HPDE6-E6E7 (cell line): ENCODE results near the gene STK32B.
A peak's percentile ranks its signal among the peaks of the same experiment; 100 is the strongest.
"Not testable (repeated sequence)": the region's sequence is repeated elsewhere in the genome, so short reads cannot be mapped to it uniquely, and the experiment has no call there.

Experiments
- DNase-seq: peaks from one replicate; pipeline ENCODE4 v3.0.0; 2011; ENCODE audit warnings: missing footprints; ENCODE audit errors: extremely low spot score

STK32B gene

GRCh38 chr4:5030221-5030620 is 21.1 kb upstream of the STK32B start:
- no peak for DNase-seq

- DNase-seq: no peak
Measured at GRCh38 chr4:5030927-5031326, 20.4 kb upstream of the STK32B start.

DNA sequence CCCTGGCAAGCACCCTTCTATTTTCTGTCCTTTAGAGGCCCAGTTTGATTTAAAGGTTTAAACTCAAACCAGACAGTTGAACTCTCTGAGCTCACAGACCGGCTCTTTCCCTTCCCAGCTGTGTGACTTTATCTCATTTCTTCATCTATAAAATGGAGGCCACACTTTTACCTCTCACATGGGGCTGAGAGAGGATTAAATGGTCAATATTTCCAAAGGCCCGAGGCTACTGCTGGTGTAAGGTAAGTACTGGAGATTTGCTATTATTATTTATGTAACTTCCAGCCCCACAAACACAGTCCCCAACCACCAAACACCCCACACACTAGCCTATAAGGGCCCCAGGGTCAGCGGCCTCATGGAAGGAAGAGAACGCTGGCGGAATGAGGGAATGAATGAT is 18.5 kb upstream of the STK32B start:
- DNase-seq: no peak

DNA sequence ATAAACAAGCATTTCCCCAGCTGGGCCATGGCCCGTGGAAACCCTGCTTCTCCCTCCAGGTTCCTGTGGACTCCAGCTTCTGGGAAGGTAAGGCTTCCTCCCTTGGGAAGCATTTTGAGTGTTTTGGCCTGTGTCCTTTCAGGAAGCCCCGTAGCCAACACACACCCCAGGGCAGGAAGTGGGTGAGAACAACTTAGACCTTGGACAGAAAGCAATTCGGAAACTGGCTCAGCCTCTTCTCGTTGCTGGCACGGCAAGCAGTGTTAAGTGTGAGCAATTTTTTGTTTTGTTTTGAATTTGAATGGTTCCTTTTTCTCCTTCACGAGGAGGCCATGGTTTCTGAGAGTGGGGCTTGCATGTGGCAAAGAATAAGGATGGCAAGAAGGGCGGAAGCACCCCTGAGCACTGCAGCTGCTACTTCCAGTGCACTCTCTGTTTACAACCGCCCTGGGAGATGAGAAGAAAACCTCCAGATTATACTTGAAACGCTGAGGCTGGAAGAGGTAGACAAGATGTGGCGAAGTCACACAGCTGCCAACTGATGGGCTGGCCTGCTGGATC is 17.9 kb upstream of the STK32B start:
- DNase-seq: no peak

GRCh38 chr4:5034206-5034605 is 17.1 kb upstream of the STK32B start:
- no peak for DNase-seq

GRCh38 chr4:5036239-5036638 is 15.0 kb upstream of the STK32B start:
- DNase-seq: no peak

DNA sequence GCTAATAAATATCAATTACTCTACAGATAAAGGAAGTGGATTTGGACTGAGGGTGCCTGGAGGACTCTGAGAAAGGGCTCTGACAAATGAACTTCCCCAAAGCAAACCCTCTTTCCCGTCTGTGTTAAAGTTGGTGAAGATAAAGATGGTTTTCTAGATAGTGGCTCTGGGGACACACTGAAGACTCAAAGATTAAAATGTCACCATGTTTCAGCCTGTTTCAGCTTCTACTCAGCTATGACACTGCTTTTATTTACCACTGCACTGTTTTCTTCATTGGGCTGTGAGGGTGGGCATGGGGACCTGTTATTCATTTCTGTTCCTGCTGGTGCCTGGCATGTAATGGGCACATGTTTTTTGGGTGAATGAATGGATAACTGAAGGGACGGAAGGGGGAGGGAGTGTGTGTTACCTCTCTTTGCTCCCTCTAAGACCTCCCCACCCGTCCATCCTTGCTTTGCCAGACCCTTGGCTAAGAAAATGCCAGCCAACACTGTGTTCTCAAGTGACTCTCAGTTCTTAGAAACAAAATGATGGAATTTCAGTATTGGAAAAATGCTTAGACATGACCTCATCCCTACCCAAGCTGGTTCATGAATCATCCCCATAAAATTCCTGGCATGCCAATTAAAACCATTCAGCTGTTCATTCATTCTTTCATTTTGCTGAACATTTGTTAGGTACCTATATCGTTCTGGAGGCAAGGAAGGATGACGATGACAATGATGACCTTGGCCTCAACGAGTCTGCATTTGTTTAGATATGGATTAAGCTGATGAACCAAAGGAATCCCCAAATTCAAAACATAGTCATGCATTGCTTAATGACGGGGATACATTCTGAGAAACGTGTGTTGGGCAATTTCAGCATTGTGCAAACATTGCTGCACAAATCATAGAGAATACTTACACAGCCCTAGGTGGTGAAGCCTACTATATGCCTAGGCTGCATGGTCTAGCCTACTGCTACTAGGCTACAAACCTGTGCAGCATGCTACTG is 13.4 kb upstream of the STK32B start:
- DNase-seq: no peak

DNA sequence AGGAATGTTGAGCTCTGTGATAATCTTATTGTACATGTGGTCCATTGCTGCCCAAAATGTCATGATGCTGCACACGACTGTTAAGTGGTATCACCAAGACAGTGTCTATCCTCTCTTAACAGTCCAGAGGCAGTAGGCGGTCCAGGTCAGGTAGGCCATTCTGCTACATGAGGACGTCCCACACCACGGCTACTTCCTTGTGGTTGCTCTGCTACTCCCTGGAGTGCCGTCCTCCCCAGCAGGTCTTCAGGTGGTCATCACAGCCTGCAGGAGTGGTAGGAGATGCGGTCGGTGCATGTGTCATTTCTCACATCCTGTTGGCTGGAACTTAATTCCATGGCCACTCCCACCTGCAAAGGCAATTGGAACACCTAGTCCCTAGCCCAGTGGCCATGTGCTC is 11.5 kb upstream of the STK32B start:
- DNase-seq: no peak

GRCh38 chr4:5040856-5041620 is 10.2 kb upstream of the STK32B start:
- DNase-seq: no peak

DNA sequence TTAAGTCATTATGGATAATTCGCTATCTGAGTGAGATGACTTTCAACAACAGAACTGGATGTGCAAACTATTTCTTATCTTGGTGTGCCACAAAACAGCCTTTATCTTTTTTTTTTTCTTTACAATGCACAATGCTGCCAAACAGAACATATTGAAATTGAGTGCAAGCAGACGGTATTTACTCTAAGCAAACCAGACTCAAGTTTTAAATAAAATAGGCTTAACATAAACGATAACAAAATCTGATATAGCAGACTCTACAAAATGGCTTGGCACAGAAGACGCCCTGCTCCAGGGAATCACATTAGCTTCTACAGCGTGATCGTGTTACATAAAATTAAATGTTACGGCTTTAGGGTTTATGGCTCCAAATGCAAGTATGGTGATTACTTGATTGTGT is 9.6 kb upstream of the STK32B start:
- no peak for DNase-seq

DNA sequence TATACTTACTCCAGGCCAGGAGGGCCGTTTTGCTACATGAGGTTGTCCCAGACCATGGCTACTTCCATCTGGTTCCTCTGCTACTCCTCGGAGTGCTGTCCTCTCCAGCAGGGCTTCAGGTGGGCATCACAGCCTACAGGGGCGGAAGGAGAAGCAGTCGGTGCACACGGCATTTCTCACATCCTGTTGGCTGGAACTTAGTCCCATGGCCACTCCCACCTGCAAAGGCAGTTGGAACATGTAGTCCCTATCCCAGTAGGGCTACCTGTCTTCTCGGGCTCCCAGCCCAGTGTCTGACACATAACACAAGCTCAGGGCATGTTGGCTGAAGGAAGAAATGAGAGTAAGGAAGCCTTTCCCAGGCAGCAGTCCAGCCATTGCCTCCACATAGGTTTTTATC is 7.7 kb upstream of the STK32B start:
- no peak for DNase-seq

GRCh38 chr4:5044341-5044740 is 6.9 kb upstream of the STK32B start:
- DNase-seq: no peak

DNA sequence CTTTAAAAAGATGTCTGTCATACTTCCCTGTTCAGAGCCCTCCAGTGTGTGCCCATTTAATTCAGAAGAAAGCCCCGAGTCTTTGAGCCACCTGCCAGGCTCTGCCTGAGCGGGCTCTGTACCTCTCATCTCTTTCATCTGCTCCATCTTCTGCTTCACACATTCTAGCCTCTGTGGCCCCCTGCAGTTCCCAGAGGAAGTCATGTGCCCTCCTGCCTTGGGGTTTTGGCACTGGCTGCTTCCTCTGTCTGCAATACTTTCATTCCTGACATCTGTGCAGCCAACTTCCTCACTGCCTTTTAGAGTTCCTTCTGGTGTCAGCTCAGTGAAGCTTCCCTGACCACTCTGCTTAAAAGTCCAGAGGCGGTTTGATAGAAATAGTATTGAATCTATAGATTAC is 6.2 kb upstream of the STK32B start:
- no peak for DNase-seq

GRCh38 chr4:5048721-5049120 is 2.6 kb upstream of the STK32B start:
- no peak for DNase-seq

DNA sequence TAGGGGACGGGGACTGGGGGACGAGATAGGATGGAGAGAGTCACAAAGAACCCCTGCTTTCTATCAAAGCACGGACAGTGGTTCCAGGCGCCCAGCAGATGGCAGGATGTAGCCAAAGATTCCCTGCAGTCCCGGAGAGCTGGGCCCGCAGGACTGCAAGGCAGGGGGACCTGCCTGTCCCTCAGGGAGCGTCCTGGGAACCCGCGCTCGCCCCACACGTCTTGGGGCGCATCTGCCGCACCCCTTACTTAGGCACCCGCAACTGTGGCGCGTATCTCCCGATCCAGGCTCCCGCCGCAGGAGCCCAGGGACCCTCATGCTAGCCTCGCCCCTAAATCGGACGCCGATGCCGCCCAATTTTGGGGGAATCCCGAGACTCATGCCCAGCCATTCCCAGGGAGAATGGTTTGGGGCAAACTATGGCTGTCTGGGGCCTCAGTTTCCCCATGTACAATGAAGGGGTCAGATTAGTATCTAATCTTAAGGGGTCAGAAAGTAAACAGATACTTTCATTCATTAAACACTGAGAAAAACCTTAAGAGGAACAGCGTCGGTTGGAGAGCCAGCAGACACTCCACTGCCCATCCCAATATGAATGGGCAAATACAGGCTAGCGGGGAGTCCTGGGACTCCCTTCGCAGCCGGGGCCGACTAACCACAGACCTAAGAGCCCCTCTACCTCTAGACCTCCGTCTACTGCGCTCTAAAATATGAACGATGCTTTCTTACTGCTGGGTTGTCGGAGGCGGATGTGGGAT is 581 bp upstream of the STK32B start:
- DNase-seq: peak; percentile 46

DNA sequence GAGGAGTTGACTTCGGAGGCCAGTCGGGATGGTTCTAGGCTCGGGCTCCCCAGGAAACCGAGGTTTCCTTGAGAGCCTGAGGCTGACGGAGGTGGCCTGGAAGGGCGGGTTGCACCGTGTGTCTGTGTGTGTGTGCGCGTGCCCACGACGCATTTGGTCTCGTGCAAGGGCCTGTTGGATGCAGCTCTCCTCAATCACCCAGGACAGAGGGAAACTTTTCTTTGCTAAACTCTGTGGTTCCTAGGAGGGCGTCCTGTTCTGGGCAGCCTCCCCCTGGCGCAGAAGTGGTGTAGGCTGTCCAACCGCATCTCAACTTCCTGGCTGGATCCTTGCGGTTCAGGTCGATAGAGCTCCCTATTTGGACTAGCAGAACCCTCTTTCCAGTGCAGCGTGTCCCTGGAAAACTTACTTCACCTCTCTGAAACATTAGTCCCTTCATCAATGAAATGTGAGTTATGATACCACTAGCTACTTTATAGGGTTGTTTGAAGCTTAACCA is 973 bp downstream of the STK32B start:
- DNase-seq: no peak

DNA sequence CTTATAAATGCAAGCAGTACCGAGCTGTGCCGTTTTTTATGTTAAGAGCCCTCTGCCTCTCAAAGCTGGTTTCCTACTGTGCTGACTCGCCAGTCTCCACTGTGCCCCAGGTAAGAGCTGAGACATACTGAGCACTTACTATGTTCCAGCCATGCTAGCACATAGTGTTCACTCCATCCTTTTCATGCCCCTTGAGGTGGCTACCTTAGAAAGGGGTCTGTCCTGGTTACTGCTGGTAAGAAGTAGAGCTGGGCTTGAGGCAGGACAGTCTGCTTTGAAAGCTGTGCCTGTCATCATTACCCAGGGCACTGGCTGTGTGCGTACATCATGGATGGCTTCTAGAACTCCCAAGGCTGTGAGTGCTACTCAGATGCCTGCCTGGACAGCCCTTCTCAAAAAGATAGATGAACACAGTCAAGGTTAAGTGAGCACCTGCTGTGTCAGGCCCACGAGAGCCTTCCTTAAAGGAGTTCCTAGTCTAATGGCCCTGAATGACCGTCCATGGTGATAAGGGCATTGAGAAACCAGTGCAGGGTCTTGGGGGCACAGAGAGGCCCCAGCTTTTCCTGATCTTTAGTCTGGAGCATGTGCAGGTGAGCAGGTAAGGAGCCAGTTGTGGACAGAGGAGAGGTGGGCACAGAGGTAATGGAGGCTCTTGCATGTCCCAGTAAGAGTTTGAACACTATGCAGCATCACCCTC is 1.6 kb downstream of the STK32B start:
- DNase-seq: no peak

- DNase-seq: no peak
Measured at GRCh38 chr4:5054532-5054931, 3.3 kb downstream of the STK32B start.

DNA sequence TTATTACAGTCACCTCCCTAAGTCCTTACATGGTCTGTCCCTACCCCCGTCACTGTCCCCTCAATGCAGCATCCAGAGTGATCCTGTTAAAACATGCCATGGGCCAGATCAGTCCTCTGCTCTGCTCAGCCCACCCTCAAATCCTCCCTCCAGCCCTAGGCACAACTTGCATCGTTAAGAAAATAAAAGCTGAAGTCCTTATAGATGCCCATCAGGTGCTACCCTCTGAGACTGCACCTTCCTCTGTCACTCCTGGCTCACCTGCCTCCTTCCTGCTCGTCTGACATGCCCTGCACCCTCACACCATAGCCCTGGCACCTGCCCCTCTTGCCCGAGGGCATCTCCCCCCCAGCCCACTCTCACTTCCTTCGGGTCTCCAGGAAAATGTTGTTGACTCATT is 4.1 kb downstream of the STK32B start:
- DNase-seq: no peak

DNA sequence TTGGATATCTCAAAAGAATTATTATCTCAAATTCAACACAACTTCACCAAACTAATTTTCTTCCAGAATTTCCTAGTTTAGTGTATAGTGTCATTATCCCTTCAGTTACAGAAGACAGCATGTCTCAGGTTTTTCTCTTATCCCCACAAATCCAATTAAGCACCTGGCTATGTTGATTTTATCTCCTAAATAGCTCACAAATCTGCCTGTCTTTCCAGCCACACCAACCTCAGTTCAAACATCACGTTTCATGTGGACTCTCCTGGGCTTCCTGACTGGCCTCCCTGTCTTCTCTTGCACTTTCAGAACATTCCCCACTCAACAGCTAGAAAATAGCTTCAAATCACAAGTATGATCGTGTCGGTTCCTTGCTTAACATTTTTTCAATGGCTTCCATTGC is 14.8 kb downstream of the STK32B start:
- DNase-seq: no peak

GRCh38 chr4:5066968-5067367 is 15.7 kb downstream of the STK32B start:
- DNase-seq: not testable (repeated sequence)
